ENCODE measurements around the gene CDK5RAP2. TPM values are rescaled to one million over a fixed set of nuclear protein-coding genes. Genes with fewer than 3 reads are reported as not detected.

CDK5RAP2 gene
- total RNA-seq, 1 experiment from 2014 or later = 33.2 TPM

DNA sequence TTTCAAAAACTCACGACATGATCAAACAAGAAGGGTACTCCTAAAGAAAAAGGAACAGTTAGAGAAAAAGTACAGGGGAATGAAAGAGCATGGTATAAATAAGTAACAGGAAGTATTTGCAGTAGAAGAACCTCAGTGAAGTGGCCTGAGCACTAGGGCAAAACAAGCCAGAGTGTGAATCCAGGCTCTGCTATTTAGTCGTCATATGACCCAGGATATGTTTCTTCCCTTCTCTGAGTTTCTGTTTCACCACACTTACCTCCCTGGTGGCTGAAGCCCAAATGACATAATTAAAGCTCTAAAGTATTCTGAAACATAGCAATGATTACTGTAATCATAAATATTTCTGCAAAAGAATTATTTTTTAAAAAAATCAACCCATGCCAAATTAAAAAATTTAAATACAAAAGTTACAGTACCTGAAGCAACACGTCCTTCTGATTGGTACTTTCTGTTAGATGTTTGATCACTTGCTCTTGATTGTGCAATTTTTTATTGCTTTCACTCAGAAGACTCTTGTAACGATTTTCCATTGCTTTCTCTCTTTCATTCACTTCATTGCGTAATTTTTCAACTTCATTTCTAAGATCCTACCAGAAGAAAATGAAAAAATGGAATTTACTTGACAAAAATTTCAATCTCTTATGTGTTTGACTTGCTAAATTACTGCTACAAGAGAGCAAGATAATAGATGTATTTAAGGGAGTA is 88.9 kb downstream of the CDK5RAP2 start:
- Histone ChIP-seq H3K4me3 (ENCODE audit: insufficient read depth, low read depth, low read length) (no peak overlapping the region), H3K27me3 (ENCODE audit: control insufficient read depth, insufficient read depth, low read length) (no peaks in the 10 kb centered on the region), H3K36me3 (replicated peaks; ENCODE audit: control insufficient read depth, insufficient read depth, low read length) (peaks cover 3% of the 10 kb centered on the region)
- DNase-seq = peak; percentile 33

DNA sequence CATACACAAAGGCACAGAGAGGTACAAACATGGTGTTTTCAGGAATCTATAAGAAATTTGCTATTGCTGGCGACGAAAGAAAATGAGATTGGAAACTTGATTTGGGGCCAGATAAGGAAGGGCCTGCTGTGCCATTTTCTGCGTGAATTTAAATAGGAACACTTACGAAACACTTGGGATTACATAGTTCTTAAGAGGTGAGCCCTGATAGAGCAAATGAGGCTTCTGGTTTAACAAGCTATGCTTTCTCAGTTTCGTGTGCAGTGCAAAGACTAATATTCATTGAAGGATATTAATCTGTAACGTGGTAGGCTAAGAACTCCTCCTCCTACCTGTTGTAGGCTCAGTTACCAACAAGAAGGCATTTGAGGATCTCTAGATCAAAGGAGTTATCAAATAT is 93.1 kb downstream of the CDK5RAP2 start:
- H3K27me3 ChIP-seq (ENCODE audit: control insufficient read depth, insufficient read depth, low read length) = no peaks in the 10 kb centered on the region
- H3K4me3 ChIP-seq (ENCODE audit: insufficient read depth, low read depth, low read length) = no peak overlapping the region
- H3K36me3 ChIP-seq (replicated peaks; ENCODE audit: control insufficient read depth, insufficient read depth, low read length) = peaks cover 5% of the 10 kb centered on the region
- no peak for DNase-seq

DNA sequence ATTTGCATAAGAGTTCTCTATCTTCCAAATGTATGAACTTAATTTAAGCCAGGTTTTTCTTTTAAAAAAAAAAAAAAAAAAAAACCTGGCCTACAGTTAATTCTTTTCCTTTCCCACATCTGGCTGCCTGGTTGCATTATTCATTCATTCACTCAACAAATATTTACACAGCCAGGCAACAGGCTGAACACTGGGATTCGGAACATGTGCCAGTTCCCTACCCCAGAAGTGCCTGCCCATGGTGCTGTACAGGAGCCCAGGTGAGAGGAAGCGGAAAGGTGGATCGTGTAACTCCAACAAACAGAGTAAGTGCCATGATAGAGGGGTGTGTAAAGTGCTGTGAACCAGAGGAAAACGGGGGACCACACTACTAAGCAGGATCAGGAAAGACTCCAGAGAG is 93.6 kb downstream of the CDK5RAP2 start:
- H3K4me3 ChIP-seq (ENCODE audit: insufficient read depth, low read depth, low read length) = no peak overlapping the region
- peaks cover 5% of the 10 kb centered on the region for H3K36me3 ChIP-seq (replicated peaks; ENCODE audit: control insufficient read depth, insufficient read depth, low read length)
- no peaks in the 10 kb centered on the region for H3K27me3 ChIP-seq (ENCODE audit: control insufficient read depth, insufficient read depth, low read length)
- no peak for DNase-seq

DNA sequence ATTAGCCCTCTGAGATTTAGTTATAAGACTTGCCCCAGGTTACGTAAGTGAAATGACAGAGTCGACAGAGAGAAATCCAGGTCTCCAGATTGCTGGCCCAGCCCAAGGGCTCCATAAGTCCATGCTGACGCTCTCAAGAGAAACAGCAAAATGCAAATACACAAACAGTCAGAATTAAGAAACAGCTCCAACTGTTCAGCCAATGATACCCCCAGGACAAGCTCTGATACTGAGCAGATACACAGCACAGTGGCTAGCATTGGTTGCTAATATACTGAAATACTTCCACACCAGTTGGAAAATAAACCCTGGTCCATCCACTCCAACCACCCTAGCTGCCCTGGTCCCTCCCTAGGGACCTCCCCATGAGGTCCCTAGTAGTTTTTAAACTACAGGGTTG is 94.2 kb downstream of the CDK5RAP2 start:
- Histone ChIP-seq H3K36me3 (replicated peaks; ENCODE audit: control insufficient read depth, insufficient read depth, low read length) (peaks cover 6% of the 10 kb centered on the region), H3K27me3 (ENCODE audit: control insufficient read depth, insufficient read depth, low read length) (no peaks in the 10 kb centered on the region), H3K4me3 (ENCODE audit: insufficient read depth, low read depth, low read length) (no peak overlapping the region)
- DNase-seq = no peak

DNA sequence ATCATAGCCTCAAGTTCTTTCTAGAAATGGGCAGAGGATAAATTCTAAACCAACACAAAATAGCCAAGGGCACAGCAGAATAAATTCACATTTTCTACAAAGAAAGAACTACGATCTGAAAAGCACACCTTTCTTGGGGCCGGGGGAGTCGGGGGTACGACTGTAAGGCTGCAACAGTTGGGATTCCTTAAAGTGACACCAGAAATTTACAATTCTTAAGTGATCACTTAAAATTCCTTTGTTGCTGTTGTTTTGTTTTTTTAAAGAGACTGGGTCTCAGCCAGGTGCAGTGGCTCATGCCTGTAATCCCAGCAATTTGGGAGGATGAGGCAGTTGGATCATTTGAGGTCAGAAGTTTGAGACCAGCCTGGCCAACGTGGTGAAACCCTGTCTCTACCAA is 95.8 kb downstream of the CDK5RAP2 start:
- H3K27me3 ChIP-seq (ENCODE audit: control insufficient read depth, insufficient read depth, low read length) = no peaks in the 10 kb centered on the region
- H3K4me3 ChIP-seq (ENCODE audit: insufficient read depth, low read depth, low read length) = no peak overlapping the region
- DNase-seq = no peak
- H3K36me3 ChIP-seq (replicated peaks; ENCODE audit: control insufficient read depth, insufficient read depth, low read length) = peaks cover 5% of the 10 kb centered on the region

DNA sequence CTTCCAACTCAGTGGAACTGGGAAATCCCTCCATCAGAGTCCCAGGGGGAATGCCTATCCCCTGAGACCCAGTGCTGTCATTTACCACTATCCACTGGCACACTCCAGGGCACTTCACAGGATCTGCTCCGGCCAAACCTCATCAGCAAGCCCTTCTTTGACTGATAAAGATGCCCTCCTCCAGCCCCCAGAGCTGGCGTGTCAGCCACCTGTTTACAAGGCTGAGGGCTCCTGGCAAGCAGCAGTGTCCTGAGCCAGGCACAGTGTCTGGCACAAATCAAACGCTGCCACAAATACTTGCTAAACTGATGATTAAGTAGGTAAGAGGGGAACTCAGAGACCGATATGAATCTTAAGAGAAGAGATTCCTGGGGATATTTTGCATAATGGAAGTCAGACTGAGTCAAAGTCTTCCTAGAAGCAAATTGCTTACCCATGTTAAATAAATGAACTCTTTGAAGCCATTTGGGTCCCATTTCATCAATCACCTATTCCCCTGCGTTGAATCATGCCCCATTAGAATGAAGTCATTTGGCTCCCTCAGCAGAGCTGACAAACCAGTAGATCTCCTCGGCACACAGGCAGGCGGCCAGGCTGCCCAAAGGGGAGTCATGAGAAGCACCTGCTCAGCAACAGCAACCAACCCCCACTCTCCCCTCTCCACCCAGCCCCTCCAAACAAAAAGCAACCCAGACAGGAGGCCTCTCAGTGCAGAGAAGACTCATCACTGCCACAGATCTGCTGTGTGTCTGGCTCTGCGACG is 97.4 kb downstream of the CDK5RAP2 start:
- H3K36me3 ChIP-seq (replicated peaks; ENCODE audit: control insufficient read depth, insufficient read depth, low read length) = peaks cover 3% of the 10 kb centered on the region
- H3K4me3 ChIP-seq (ENCODE audit: insufficient read depth, low read depth, low read length) = no peak overlapping the region
- no peaks in the 10 kb centered on the region for H3K27me3 ChIP-seq (ENCODE audit: control insufficient read depth, insufficient read depth, low read length)
- DNase-seq = no peak

DNA sequence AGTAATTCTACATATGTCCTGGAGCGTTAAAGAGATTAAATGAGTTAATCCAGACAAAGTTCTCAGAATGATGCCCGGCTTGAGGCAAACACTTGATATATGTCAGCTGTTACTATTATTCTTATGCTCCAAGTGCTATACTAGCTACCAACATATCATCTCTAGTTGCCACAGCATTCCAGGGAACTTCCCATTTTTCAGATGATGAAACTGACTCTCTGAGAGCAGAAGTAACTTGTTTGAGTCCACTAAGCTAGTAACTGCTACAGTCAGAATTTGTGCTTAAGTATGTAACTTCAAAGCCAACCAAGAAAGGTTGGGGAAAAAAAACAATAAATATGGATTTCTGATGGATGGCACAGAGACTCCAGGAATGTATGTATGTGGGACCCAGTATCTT is 98.1 kb downstream of the CDK5RAP2 start:
- H3K36me3 ChIP-seq (replicated peaks; ENCODE audit: control insufficient read depth, insufficient read depth, low read length) = peaks cover 6% of the 10 kb centered on the region
- no peak for DNase-seq
- H3K27me3 ChIP-seq (ENCODE audit: control insufficient read depth, insufficient read depth, low read length) = no peaks in the 10 kb centered on the region
- H3K4me3 ChIP-seq (ENCODE audit: insufficient read depth, low read depth, low read length) = no peak overlapping the region

DNA sequence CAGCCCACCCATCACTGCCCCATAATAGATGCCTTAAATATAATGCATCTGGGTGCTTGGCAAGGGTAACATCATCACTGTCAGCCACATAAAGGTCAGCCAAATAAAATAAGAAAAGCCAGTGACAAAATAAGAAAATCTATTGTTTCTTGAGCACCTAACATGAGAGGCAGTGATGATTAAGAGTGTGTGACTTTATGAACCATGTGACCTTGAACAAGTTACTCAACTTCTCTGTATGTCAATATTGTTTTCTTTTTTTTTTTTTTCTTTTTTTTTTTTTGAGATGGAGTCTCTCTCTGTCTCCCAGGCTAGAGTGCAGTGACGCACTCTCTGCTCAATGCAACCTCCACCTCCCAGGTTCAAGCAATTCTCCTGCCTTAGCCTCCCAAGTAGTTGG is 98.7 kb downstream of the CDK5RAP2 start:
- no peak overlapping the region for H3K4me3 ChIP-seq (ENCODE audit: insufficient read depth, low read depth, low read length)
- no peak for DNase-seq
- H3K36me3 ChIP-seq (replicated peaks; ENCODE audit: control insufficient read depth, insufficient read depth, low read length) = peaks cover 8% of the 10 kb centered on the region
- no peaks in the 10 kb centered on the region for H3K27me3 ChIP-seq (ENCODE audit: control insufficient read depth, insufficient read depth, low read length)

DNA sequence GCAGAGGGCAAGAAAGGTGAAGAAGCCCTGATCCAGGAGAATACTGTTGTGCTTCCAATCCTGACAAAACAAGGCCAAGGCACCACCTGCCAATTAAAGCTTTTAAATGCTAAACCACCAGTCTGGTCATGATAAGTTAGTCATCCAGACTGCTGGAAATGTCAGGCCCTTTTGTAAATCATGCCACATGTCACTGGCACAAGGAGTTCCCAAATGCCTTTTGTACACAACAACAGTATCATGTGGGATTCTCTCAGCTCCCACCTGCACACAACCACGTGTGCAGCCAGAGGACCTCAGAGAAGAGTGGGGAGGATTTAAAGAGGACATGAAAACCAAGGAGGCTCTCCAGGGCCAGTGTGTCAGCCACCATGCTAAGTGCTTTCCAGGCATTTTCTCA is 99.3 kb downstream of the CDK5RAP2 start:
- H3K4me3 ChIP-seq (ENCODE audit: insufficient read depth, low read depth, low read length) = no peak overlapping the region
- H3K27me3 ChIP-seq (ENCODE audit: control insufficient read depth, insufficient read depth, low read length) = no peaks in the 10 kb centered on the region
- peaks cover 9% of the 10 kb centered on the region for H3K36me3 ChIP-seq (replicated peaks; ENCODE audit: control insufficient read depth, insufficient read depth, low read length)
- no peak for DNase-seq

DNA sequence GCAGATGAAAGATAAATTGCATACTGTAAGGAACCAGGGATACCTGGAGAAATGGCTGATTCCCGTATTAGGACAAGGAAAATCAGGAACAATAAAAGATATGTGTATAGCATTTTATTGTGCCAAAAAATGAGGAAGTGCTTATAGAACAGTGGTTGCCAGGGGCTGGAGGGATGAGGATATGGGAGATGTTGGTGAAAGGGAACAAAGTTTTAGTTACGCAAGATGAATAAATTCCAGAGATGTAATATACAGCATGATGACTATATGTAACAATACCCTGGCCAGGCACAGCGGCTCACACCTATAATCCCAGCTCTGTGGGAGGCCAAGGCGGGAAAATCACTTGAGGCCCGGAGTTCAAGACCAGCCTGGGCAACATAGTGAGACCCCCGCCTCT is 101.8 kb downstream of the CDK5RAP2 start:
- Histone ChIP-seq H3K36me3 (replicated peaks; ENCODE audit: control insufficient read depth, insufficient read depth, low read length) (peaks cover 9% of the 10 kb centered on the region), H3K4me3 (ENCODE audit: insufficient read depth, low read depth, low read length) (no peak overlapping the region), H3K27me3 (ENCODE audit: control insufficient read depth, insufficient read depth, low read length) (no peaks in the 10 kb centered on the region)
- DNase-seq = no peak

DNA sequence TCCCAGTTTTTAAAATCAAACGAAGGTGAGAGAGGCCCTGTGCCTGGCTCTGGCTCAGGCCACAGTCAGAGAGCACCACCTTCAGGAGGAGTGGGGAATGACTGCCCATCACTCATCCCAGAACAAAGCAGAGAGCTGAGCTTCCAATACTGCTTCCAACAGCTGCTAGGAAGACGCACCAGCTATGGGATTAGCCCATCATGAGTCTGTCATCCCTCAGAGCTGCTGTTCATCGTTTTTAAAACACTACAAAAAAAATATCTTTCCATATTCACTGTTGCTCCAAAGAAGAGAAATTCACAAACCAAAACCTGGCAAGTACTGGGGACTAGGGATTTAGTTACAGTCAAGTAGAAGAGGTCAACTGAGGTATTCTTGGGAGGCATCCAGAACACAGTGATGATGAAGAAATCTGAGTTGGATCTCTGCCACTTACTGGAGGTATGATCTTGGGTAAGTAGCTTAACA is 102.4 kb downstream of the CDK5RAP2 start:
- Histone ChIP-seq H3K27me3 (ENCODE audit: control insufficient read depth, insufficient read depth, low read length) (no peaks in the 10 kb centered on the region), H3K4me3 (ENCODE audit: insufficient read depth, low read depth, low read length) (no peak overlapping the region), H3K36me3 (replicated peaks; ENCODE audit: control insufficient read depth, insufficient read depth, low read length) (peaks cover 9% of the 10 kb centered on the region)
- DNase-seq = peak; percentile 69

DNA sequence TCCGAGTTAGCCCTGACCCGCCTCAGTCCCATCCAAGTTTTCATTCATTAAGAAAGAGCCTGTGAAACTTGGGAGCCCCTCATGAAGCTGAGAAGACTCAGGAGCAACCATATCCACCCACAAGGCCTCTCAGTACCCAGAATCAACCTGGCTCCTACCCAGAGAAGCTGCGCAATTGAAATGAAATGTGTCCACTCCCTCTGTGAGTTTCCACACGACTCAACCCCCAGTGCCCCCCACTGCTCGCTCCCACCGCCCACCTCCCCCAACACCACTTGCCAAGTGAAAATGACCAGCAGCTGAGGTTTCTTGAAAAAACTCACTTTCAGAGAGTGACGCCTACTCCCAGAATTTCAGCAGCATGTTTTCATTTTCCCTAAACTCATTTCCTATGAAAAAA is 104.6 kb downstream of the CDK5RAP2 start:
- Histone ChIP-seq H3K27me3 (ENCODE audit: control insufficient read depth, insufficient read depth, low read length) (no peaks in the 10 kb centered on the region), H3K4me3 (ENCODE audit: insufficient read depth, low read depth, low read length) (no peak overlapping the region), H3K36me3 (replicated peaks; ENCODE audit: control insufficient read depth, insufficient read depth, low read length) (peaks cover 12% of the 10 kb centered on the region)
- DNase-seq = no peak

DNA sequence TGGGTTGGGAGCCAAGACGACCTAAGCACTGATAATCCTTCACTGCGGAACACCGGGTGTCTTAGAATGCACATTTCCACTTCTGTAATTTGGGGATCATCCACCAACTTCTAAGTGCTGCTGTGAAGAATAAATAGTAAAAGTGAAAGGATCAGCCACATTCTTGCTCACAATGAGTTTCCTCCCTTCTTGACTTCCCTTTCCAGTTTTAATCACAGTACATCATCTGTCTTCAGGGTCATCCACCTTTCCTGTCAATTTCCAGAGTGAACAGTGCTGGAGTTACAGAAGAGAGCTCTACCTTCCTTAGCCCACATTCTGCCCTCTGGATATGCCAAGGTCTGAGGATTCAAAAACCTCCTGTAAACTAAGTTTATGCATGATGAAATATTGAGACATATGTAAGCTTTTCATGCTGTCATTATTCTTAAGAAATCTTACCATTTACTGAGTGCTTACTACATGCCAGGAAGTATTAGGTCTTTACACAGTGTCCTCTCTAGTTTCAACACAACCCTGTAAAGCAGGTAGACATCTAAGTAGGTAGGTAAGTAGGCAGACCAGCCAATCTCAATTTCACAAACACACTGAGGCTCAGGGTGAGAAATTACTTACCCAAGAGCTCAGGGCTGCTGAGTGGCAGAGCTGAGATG is 105.2 kb downstream of the CDK5RAP2 start:
- DNase-seq = no peak
- H3K27me3 ChIP-seq (ENCODE audit: control insufficient read depth, insufficient read depth, low read length) = no peaks in the 10 kb centered on the region
- H3K36me3 ChIP-seq (replicated peaks; ENCODE audit: control insufficient read depth, insufficient read depth, low read length) = peaks cover 12% of the 10 kb centered on the region
- H3K4me3 ChIP-seq (ENCODE audit: insufficient read depth, low read depth, low read length) = no peak overlapping the region

DNA sequence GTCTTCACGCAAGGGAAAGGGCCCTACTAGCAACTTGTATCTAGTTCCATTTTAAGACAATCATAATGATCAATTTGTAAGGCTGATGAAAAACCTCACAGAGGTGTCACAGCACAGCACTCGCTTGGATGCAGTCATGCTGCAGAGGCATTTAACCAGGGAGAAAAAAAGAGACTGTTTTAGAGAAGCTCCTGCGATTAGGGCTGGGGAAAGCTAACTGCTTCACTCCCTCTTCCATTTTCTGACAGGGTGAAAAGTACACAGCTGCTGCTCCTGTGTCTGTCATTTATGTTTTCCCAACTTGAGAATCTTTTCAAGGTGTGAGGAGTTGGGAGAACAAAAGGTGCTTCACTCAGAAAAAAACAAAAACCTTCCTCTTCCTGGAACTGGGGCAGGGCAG is 106.4 kb downstream of the CDK5RAP2 start:
- H3K27me3 ChIP-seq (ENCODE audit: control insufficient read depth, insufficient read depth, low read length) = no peaks in the 10 kb centered on the region
- H3K4me3 ChIP-seq (ENCODE audit: insufficient read depth, low read depth, low read length) = no peak overlapping the region
- no peak for DNase-seq
- H3K36me3 ChIP-seq (replicated peaks; ENCODE audit: control insufficient read depth, insufficient read depth, low read length) = peaks cover 12% of the 10 kb centered on the region

All from H7 (cell line).